ENCODE measurements around the gene OR6S1.

DNA sequence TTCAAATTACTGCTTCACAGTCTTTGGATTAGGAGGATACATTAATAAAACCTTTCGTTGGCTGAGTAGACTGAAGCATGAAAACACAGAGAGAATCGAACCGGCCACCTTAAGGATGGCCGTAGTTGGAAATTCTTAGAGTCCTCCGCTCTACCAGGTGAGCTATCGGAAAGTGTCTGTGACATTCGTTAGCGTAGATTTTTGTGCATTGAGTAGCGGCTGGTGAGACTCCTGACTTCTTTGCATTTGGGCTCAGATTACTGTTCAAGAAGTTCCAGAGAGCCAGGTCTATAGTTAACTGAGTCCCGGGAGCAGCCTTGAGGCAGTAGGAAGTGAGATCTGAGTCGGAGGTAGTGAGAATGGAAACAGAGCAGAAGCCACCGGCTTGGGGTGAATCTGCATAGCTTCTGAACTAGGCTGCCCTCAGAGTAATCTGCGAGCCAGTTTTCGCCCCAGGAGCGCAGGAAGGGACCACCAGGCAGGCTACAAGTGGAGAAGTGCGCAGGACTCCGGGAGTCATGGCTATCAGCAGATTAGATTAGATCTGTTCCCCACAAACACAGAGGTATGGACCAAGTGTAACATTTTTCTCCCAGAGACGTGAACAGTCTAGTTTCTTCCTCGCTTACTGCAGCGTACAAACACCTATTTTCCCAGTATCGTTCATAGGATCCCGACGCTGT is 11.0 kb downstream of the OR6S1 start:
- TF ChIP-seq, protein P1, sequence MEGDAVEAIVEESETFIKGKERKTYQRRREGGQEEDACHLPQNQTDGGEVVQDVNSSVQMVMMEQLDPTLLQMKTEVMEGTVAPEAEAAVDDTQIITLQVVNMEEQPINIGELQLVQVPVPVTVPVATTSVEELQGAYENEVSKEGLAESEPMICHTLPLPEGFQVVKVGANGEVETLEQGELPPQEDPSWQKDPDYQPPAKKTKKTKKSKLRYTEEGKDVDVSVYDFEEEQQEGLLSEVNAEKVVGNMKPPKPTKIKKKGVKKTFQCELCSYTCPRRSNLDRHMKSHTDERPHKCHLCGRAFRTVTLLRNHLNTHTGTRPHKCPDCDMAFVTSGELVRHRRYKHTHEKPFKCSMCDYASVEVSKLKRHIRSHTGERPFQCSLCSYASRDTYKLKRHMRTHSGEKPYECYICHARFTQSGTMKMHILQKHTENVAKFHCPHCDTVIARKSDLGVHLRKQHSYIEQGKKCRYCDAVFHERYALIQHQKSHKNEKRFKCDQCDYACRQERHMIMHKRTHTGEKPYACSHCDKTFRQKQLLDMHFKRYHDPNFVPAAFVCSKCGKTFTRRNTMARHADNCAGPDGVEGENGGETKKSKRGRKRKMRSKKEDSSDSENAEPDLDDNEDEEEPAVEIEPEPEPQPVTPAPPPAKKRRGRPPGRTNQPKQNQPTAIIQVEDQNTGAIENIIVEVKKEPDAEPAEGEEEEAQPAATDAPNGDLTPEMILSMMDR (IDR thresholded peaks at IDR 0.05) = no peak
- no peak for TF ChIP-seq POLR2A (IDR thresholded peaks at IDR 0.05)
